Measurements from ENCODE around the gene MYO1D. TPM values are rescaled to one million over a fixed set of nuclear protein-coding genes. Genes with fewer than 3 reads are reported as not detected.

The MYO1D gene
- total and polyA plus RNA-seq, 8 donors: 11.6 to 727 (median 73.4) TPM

DNA sequence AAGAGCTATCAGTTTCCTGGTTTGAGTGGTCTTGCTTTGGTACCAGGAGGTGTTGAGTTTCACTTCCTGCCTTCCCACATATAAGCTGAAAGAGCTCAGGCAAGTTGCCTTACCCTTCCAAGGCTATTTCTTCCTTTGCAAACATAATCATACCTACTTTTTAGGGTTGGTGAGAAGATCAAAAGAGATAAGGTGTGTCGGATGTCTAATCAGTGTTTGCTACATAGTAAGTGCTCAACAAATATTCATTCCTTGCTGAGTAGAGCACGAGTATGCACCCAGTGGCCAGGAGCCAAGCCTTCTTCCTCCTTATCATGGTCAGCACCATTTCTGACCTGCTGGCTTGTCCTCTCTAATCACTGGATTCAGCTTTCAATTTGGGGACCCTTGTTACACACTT lies 38.3 kb upstream of the MYO1D start:
- 19 to 48% (median 31%) methylated on average over 2 of the region's 2 CpGs for WGBS, 5 donors
- Histone ChIP-seq H3K4me1 (peaks cover 16 to 45% (median 31%) of the 10 kb centered on the region in 4 donors), H3K27ac (peak overlapping the region in 1 of 5 donors; percentile 68), H3K36me3 (no peaks in the 10 kb centered on the region), H3K9me3 (no peaks in the 10 kb centered on the region), H3K27me3 (no peaks in the 10 kb centered on the region), H3K4me3 (no peak overlapping the region)
- TF ChIP-seq EP300 (IDR thresholded peaks at IDR 0.05): no peak
- no peak for TF ChIP-seq POLR2A (IDR thresholded peaks at IDR 0.05)
- no peak for TF ChIP-seq POLR2AphosphoS5 (IDR thresholded peaks at IDR 0.05)
- TF ChIP-seq, protein P1, sequence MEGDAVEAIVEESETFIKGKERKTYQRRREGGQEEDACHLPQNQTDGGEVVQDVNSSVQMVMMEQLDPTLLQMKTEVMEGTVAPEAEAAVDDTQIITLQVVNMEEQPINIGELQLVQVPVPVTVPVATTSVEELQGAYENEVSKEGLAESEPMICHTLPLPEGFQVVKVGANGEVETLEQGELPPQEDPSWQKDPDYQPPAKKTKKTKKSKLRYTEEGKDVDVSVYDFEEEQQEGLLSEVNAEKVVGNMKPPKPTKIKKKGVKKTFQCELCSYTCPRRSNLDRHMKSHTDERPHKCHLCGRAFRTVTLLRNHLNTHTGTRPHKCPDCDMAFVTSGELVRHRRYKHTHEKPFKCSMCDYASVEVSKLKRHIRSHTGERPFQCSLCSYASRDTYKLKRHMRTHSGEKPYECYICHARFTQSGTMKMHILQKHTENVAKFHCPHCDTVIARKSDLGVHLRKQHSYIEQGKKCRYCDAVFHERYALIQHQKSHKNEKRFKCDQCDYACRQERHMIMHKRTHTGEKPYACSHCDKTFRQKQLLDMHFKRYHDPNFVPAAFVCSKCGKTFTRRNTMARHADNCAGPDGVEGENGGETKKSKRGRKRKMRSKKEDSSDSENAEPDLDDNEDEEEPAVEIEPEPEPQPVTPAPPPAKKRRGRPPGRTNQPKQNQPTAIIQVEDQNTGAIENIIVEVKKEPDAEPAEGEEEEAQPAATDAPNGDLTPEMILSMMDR (IDR thresholded peaks at IDR 0.05): no peak
- intact Hi-C loops (cut with DNase I; ENCODE audit: low total_unique reads): no loop called here
- peak in 1 of 2 donors; percentile 49 for DNase-seq

DNA sequence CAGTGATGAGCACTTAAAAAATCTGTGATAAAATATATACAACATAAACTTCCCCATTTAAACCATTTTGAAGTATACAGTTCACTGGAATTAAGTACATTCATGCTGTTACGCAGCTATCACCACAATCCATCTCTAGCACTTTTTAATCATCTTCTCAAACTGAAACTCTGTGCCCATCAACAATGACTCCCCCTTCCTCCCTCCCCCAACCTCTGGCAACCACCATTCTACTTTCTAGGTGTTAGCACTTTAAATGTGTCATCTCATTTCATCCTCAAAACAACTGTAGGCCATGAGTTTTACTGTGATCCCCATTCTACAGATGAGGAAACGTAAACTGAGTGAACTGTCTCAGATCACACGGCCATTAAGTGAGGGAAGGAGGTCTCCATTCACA lies 37.3 kb upstream of the MYO1D start:
- Histone ChIP-seq H3K4me3 (no peak overlapping the region), H3K4me1 (peaks cover 20 to 48% (median 34%) of the 10 kb centered on the region in 4 donors), H3K36me3 (no peaks in the 10 kb centered on the region), H3K27ac (peak overlapping the region in 1 of 5 donors; percentile 68), H3K27me3 (no peaks in the 10 kb centered on the region), H3K9me3 (no peaks in the 10 kb centered on the region)
- DNase-seq: no peak
- intact Hi-C loops (cut with DNase I; ENCODE audit: low total_unique reads): no loop called here
- 81 to 94% (median 85%) methylated on average over 3 of the region's 3 CpGs for WGBS, 5 donors
- no peak for TF ChIP-seq POLR2AphosphoS5 (IDR thresholded peaks at IDR 0.05)
- no peak for TF ChIP-seq EP300 (IDR thresholded peaks at IDR 0.05)
- no peak for TF ChIP-seq POLR2A (IDR thresholded peaks at IDR 0.05)
- TF ChIP-seq, protein P1 (IDR thresholded peaks at IDR 0.05): no peak

DNA sequence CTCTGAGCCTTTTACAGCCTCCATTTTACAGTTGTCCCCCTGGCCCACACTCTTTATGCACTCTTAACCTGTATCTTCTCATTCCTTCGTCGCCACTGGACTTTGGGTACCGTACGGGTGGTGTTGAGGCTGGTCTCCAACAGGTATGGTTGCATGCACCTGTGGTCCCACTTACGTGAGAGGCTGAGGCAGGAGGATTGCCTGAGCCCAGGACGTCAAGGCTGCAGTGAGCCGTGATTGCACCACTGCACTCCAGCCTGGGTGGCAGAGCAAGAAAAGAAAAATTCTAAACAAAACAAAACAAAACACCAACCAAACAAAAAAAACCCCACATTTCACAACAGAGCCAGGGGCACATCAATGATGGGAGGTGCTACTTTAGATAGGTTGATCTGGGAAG lies 36.7 kb upstream of the MYO1D start:
- H3K27ac ChIP-seq: no peak overlapping the region
- H3K27me3 ChIP-seq: no peaks in the 10 kb centered on the region
- DNase-seq: no peak

DNA sequence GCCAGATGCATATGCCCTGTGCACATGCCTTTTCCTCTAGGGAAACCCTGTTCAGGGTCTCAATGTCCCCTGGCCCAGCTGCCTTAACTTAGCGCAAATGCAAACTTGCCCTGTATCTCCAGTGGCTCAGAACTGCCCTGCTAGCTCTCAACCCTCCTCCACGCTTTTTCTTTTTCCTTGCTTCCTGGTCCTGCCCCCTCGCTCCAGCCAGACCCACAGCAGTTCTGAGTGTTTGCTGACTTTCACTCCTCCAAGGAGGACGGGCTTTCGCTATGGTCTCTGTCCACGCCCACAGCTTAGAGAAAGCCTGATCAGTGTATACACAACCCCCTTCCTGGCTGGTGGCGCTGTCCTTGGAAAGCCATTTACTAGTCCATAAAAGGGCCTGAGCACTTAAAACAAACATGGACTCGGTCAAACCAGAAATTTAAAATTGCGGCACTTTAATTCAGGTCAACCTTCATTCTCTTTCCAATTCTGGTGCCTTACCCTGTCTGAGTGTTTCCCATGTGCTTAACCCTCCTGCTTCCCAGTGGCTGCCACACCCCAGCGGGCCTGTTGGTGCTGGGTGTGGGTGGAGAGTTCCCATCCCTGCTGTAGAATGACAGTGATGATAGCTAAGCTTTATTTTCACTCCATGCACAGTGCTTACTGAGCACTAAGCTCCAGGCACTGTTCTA lies 35.4 kb upstream of the MYO1D start:
- intact Hi-C loops (cut with DNase I; ENCODE audit: low total_unique reads): no loop called here
- TF ChIP-seq EP300 (IDR thresholded peaks at IDR 0.05) (no peak), POLR2AphosphoS5 (IDR thresholded peaks at IDR 0.05) (peak; percentile 32 to 88 (median 71))
- TF ChIP-seq, protein P1 (IDR thresholded peaks at IDR 0.05): peak in 1 of 7 experiments; percentile 11
- Histone ChIP-seq H3K27me3 (no peaks in the 10 kb centered on the region), H3K27ac (peak overlapping the region; percentile 66 to 81 (median 74)), H3K9me3 (no peaks in the 10 kb centered on the region), H3K36me3 (no peaks in the 10 kb centered on the region), H3K4me1 (peaks cover 20 to 48% (median 34%) of the 10 kb centered on the region in 4 donors), H3K4me3 (peak overlapping the region in 1 of 4 donors; percentile 16)
- 13 to 27% (median 22%) methylated on average over 10 of the region's 10 CpGs for WGBS, 5 donors
- peak; percentile 84 to 92 for DNase-seq

More for the DNA sequence above, 36.7 kb upstream of the MYO1D start:
- no peaks in the 10 kb centered on the region for H3K9me3 ChIP-seq
- WGBS, 5 donors: 84 to 97% (median 95%) methylated on average over 7 of the region's 7 CpGs
- intact Hi-C loops (cut with DNase I; ENCODE audit: low total_unique reads): no loop called here
- H3K4me1 ChIP-seq: peaks cover 20 to 48% (median 34%) of the 10 kb centered on the region in 4 donors
- TF ChIP-seq POLR2AphosphoS5 (IDR thresholded peaks at IDR 0.05): no peak
- TF ChIP-seq, protein P1 (IDR thresholded peaks at IDR 0.05): no peak
- no peak for TF ChIP-seq EP300 (IDR thresholded peaks at IDR 0.05)
- no peak for TF ChIP-seq POLR2A (IDR thresholded peaks at IDR 0.05)
- no peaks in the 10 kb centered on the region for H3K36me3 ChIP-seq
- no peak overlapping the region for H3K4me3 ChIP-seq
